ENCODE measurements around the gene CHPT1. TPM values are rescaled to one million over a fixed set of nuclear protein-coding genes. Genes with fewer than 3 reads are reported as not detected.

The CHPT1 gene
- total RNA-seq, 2 donors from 2014 or later: 62.0 to 74.2 TPM

DNA sequence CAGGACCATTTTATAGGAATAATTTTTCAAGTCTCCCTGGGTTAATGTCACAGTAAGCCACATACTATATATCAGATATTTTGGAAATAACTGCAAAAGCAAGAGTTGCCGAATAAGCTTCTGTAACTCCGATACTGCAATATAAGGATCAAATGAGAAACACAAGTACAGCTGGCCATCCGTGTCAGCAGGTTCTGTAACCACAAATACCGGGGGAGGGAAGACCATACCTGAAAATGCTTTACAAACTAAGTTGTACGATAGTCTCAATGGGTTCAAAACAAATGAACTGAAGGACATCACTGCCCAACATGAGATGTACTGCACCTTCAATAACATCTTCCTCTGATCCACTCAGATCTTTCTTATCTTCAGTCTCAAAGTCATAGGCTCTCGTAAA, 40.0 kb downstream of the CHPT1 start:
- Histone ChIP-seq H3K27me3 (no peaks in the 10 kb centered on the region), H3K4me1 (peaks cover 5% of the 10 kb centered on the region), H3K9me3 (no peaks in the 10 kb centered on the region), H3K4me3 (no peak overlapping the region), H3K27ac (no peak overlapping the region), H3K36me3 (replicated peaks in 1 of 2; ENCODE audit: insufficient read depth in 1 of 2, low read depth in 2 of 2) (no peaks in the 10 kb centered on the region)
- 88 to 95% methylated on average over 6 of the region's 6 CpGs for WGBS, 2 donors
- TF ChIP-seq POLR2A (IDR thresholded peaks at IDR 0.05): no peak
- TF ChIP-seq, protein P1, sequence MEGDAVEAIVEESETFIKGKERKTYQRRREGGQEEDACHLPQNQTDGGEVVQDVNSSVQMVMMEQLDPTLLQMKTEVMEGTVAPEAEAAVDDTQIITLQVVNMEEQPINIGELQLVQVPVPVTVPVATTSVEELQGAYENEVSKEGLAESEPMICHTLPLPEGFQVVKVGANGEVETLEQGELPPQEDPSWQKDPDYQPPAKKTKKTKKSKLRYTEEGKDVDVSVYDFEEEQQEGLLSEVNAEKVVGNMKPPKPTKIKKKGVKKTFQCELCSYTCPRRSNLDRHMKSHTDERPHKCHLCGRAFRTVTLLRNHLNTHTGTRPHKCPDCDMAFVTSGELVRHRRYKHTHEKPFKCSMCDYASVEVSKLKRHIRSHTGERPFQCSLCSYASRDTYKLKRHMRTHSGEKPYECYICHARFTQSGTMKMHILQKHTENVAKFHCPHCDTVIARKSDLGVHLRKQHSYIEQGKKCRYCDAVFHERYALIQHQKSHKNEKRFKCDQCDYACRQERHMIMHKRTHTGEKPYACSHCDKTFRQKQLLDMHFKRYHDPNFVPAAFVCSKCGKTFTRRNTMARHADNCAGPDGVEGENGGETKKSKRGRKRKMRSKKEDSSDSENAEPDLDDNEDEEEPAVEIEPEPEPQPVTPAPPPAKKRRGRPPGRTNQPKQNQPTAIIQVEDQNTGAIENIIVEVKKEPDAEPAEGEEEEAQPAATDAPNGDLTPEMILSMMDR (IDR thresholded peaks at IDR 0.05): no peak
- ATAC-seq (no peak), DNase-seq (no peak)
- intact Hi-C loops (cut with DNase I): no loop called here

DNA sequence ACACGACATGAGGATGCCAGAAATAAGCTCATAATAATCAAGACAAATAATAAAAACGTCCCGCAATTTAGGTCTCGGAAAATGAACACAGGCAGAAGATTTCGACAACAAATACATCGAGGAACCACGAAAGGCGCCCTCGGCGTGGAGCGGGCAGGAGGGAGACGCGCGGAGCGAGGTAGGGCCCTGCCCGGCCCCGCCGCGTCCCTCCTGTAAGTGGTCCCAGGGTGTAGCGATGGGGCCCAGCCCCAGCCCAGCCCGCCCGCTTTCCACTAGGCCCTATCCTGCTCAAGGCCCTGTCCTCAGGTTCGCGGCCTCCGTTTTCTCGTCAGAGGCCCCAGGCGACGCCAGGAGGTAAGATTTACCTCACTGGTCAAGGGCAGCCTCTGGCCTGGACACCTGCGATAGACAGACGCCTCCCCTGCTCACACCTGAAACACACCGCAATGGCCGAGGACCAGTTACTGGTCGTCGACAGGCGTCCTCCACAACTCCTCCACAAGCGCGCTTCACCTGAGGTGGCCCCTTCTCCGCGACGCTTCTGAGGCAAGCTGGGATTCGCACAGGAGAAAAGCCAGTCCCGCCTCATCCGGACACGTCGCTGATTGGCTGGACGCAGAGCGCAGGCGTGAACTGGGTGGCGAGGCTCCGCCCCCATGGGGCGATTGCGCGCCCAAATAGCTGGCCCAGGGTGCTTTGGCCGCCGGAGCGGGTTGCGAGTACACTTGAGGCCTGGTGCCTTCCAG, 41.7 kb downstream of the CHPT1 start, which contains the start of gene SYCP3:
SYCP3 (minus strand) TSS at position 543 of the 746 bp plus-strand sequence. CDS start 1,527 bp downstream, outside the sequence.
- Histone ChIP-seq H3K4me3 (no peak within 1 kb of the TSS), H3K9me3 (no peaks in the 10 kb centered on the region), H3K27ac (no peak within 1 kb of the TSS), H3K4me1 (no peaks in the 10 kb centered on the region), H3K36me3 (replicated peaks in 1 of 2; ENCODE audit: insufficient read depth in 1 of 2, low read depth in 2 of 2) (no peaks in the 10 kb centered on the region), H3K27me3 (no peaks in the 10 kb centered on the region)
- 97% methylated on average over 40 to 56 of the region's 57 CpGs for WGBS, 2 donors
- no peak for ATAC-seq
- DNase-seq: no peak
- TF ChIP-seq POLR2A (IDR thresholded peaks at IDR 0.05): no peak
- TF ChIP-seq, protein P1 (IDR thresholded peaks at IDR 0.05): no peak
- intact Hi-C loops (cut with DNase I): no loop called here

DNA sequence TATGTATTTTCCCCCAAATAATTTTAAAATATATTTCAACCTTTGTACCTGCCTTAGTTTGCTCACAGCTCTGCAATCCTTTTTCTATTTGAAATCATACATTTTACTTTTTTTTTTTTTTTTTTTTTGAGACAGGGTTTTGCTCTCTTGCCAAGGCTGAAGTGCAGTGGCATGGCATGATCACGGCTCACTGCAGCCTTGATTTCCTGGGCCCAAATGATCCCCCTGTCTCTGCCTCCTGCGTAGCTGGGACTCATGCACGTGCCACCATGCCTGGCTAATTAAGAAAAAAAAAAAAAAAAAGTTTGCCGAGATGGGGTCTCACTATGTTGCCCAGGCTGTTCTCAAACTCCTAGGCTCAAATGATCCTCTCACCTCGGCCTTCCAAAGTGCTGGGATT, 43.1 kb downstream of the CHPT1 start:
- no peaks in the 10 kb centered on the region for H3K9me3 ChIP-seq
- H3K4me3 ChIP-seq: no peak overlapping the region
- peaks cover under 1% of the 10 kb centered on the region for H3K4me1 ChIP-seq
- TF ChIP-seq POLR2A (IDR thresholded peaks at IDR 0.05): no peak
- TF ChIP-seq, protein P1 (IDR thresholded peaks at IDR 0.05): no peak
- no peaks in the 10 kb centered on the region for H3K36me3 ChIP-seq (replicated peaks in 1 of 2; ENCODE audit: insufficient read depth in 1 of 2, low read depth in 2 of 2)
- whole genome bisulfite sequencing, 2 donors: 84 to 95% methylated on average over 5 of the region's 5 CpGs
- intact Hi-C loops (cut with DNase I): no loop called here
- ATAC-seq (no peak), DNase-seq (no peak)
- H3K27ac ChIP-seq: no peak overlapping the region
- no peaks in the 10 kb centered on the region for H3K27me3 ChIP-seq

DNA sequence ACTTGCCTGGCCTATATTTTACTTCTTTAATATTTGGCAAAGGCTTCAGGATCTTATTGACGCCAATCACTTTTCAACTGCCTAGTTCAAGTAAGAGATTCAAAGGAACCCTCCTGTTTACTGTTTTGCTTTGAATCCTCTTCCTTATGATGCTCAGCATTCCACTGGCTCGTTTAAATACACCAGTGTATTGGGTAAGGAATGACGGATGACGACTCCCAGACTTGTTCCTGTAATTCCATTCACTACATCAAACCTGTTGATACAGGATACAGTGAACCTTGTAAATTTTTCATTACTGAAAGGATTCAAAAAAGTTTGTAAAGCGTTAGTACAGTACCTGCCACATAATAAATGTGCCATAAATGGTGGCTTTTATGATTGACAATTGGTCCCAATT, 43.5 kb downstream of the CHPT1 start:
- DNase-seq: no peak
- no peak for ATAC-seq
- Histone ChIP-seq H3K4me3 (no peak overlapping the region), H3K9me3 (no peaks in the 10 kb centered on the region), H3K27me3 (no peaks in the 10 kb centered on the region), H3K4me1 (peaks cover 4% of the 10 kb centered on the region), H3K27ac (no peak overlapping the region), H3K36me3 (replicated peaks in 1 of 2; ENCODE audit: insufficient read depth in 1 of 2, low read depth in 2 of 2) (no peaks in the 10 kb centered on the region)
- no peak for TF ChIP-seq POLR2A (IDR thresholded peaks at IDR 0.05)
- TF ChIP-seq, protein P1 (IDR thresholded peaks at IDR 0.05): no peak
- intact Hi-C loops (cut with DNase I): no loop called here
- WGBS, 2 donors: 87 to 89% methylated on average over 5 of the region's 5 CpGs

DNA sequence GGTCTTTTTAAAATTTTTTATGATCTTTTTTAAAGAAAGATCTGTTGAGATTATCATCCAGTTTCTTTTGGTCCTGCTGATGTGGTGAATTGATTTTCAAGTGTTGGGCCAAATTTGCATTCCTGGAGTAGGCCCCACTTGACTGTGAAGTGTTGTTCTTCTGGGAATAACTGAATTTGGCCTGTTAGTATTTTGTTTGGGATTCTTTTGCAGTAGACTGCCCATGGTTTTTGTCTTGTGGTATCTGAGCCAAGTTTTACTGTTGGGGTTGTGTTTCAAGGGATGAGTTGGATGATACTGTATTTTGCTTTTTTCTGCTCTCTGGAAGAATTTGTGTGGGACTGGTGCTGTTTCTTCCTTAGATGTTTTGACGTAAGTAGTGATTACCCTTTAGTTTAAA, 45.8 kb downstream of the CHPT1 start:
- Histone ChIP-seq H3K9me3 (no peaks in the 10 kb centered on the region), H3K27ac (no peak overlapping the region), H3K36me3 (replicated peaks in 1 of 2; ENCODE audit: insufficient read depth in 1 of 2, low read depth in 2 of 2) (peaks cover 0 to under 1% of the 10 kb centered on the region in 2 donors), H3K27me3 (no peaks in the 10 kb centered on the region), H3K4me1 (peaks cover 16% of the 10 kb centered on the region), H3K4me3 (no peak overlapping the region)
- intact Hi-C loops (cut with DNase I): no loop called here
- no peak for TF ChIP-seq POLR2A (IDR thresholded peaks at IDR 0.05)
- TF ChIP-seq, protein P1 (IDR thresholded peaks at IDR 0.05): no peak
- DNase-seq: no peak
- no peak for ATAC-seq
- WGBS, 2 donors: 84 to 88% methylated on average over 1 of the region's 1 CpG
